Ovary (tissue), 9 donors: ENCODE results near the gene ABHD17B. TPM values are rescaled to one million over a fixed set of nuclear protein-coding genes. Genes with fewer than 3 reads are reported as not detected.

ENCODE experiments used
- DNase-seq, 5 donors: peaks; one replicate each; pipeline ENCODE4 v3.0.0-alpha.2; 2019 to 2020
- H3K27ac ChIP-seq, 2 donors: fragments of 200-600 bp; one replicate each; pipeline versions ENCODE4 v1.5.1 to v1.8.0; 2019 to 2022
- H3K27me3 ChIP-seq: fragments of 200-600 bp; one replicate; pipeline ENCODE4 v1.8.0; 2022
- H3K36me3 ChIP-seq: fragments of 200-600 bp; sonication (generic); one replicate; pipeline ENCODE4 v1.5.1; 2019
- H3K4me1 ChIP-seq: one replicate; pipeline ENCODE4 v1.8.1; 2013; ENCODE audit warnings: mild to moderate bottlenecking, moderate library complexity; ENCODE audit not compliant: insufficient read depth
- H3K4me3 ChIP-seq: fragments of 200-600 bp; sonication (generic); one replicate; pipeline ENCODE4 v1.5.1; 2017
- H3K9me3 ChIP-seq, 2 donors: fragments of 200-600 bp in 1 of 2; sonication (generic) in 1 of 2; one replicate each; pipeline versions ENCODE4 v1.5.1 to v1.8.1; 2013 to 2019; ENCODE audit warnings: mild to moderate bottlenecking in 1 of 2, moderate library complexity in 1 of 2
- CTCF ChIP-seq, 3 donors: fragments of 450-650 bp in 2 of 3; fragments of 200-600 bp in 1 of 3; IDR thresholded peaks; one replicate each; pipeline versions ENCODE4 v1.5.1 to v1.8.0; 2016 to 2022; ENCODE audit warnings: antibody characterized with exemption in 3 of 3, mild to moderate bottlenecking in 1 of 3
- EP300 ChIP-seq: sonication (generic); formaldehyde crosslinking; IDR thresholded peaks from one replicate; pipeline ENCODE4 v1.6.1; 2017; ENCODE audit warnings: antibody characterized with exemption
- POLR2A ChIP-seq: fragments of 450-650 bp; IDR thresholded peaks from one replicate; pipeline ENCODE4 v1.6.1; 2017; ENCODE audit warnings: antibody characterized with exemption, mild to moderate bottlenecking, moderate library complexity
- WGBS, 3 donors: extraction: QIAGEN DNeasy Blood & Tissue Kit in 1 of 3; methylation state at CpG; one replicate each; pipeline versions ENCODE4 v1.1.5 to v1.1.7; 2013 to 2017; 5-methylcytosine and 5-hydroxymethylcytosine counted together
- intact Hi-C, 4 donors: fragments of 100-400 bp; cut with DNase I; formaldehyde crosslinking; loops; one replicate each; pipeline versions ENCODE4 v1.11.0 to v1.15.1; 2022 to 2023
- polyA plus RNA-seq, 2 donors: library from polyadenylated mRNA; stranded (reverse); fragments of 200-250 nt in 1 of 2; fragments of 350-450 nt in 1 of 2; fragmentation: Illumina TruSeq in 1 of 2; extraction: RNeasy Lipid Tissue Mini Kit (QIAGEN cat#74804) in 1 of 2; gene quantifications; one replicate each; pipeline ENCODE4 v1.2.3, GENCODE V29; 2013 to 2014
- total RNA-seq, 7 donors: library from RNA; depleted of rRNA in 2 of 7; stranded (reverse); fragments of >200 nt in 2 of 7; fragmentation: NEBNext Ultra II Directional in 3 of 7; extraction: Animal tissue kit (Norgen Biotek cat#: 25700) in 3 of 7; gene quantifications; one replicate each; pipeline versions ENCODE4 v1.1.0 to v1.2.4, GENCODE V29; 2016 to 2023
- donor health status: DM: no; HTN: no; CAD: no; lungs with moderate emphysema.
- donor health status: DM: no; HTN: no; CAD: no.
- donor health status: Bipolar disorder and iron deficiency.
- donor health status: DM: yes; HTN: yes; CAD: no.
- donor health status: DM: no; HTN: no; CAD: no.
- donor health status: DM: yes; HTN: yes; CAD: no.

ABHD17B gene
- total and polyA plus RNA-seq, 9 donors = 9.8 to 17.8 (median 14.8) TPM

- Histone ChIP-seq H3K9me3 (no peaks in the 10 kb centered on the region), H3K4me1 (no peaks in the 10 kb centered on the region)
- TF ChIP-seq EP300 = no peak
- no peak for TF ChIP-seq CTCF (IDR thresholded peaks at IDR 0.05)
- no peak for TF ChIP-seq POLR2A
These were observed 60.0 kb downstream of the ABHD17B start for GRCh38 chr9:71850996-71851395.

GRCh38 chr9:71847892-71848291 lies 63.1 kb downstream of the ABHD17B start:
- intact Hi-C loops = no loop called here
- WGBS, 3 donors = 74 to 83% (median 81%) methylated on average over 2 of the region's 2 CpGs
- no peaks in the 10 kb centered on the region for H3K27me3 ChIP-seq

More at GRCh38 chr9:71850996-71851395, 60.0 kb downstream of the ABHD17B start:
- no peak for DNase-seq
- Histone ChIP-seq H3K27me3 (no peaks in the 10 kb centered on the region), H3K4me3 (no peak overlapping the region), H3K27ac (no peak overlapping the region), H3K36me3 (no peaks in the 10 kb centered on the region)
- intact Hi-C loops = no loop called here

DNA sequence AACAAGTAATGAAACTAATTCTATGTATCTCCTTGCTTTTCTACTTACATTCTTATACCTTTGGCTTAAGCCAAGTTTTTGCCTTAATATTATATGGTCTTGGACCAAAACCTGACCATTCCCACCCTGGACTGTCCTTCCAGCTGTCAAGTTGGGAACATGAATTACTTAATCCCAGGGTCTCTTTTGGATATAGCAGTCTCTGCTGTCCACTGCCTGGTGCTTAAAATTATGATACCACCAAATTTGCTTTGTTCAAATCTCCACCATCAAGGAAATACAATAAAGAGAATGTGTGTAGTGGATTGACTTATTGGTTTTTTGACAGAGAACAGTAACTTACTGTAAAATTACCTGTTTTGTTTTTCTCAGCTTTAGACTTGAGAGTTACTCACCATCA lies 66.2 kb downstream of the ABHD17B start:
- DNase-seq = no peak
- no peaks in the 10 kb centered on the region for H3K4me1 ChIP-seq
- H3K27ac ChIP-seq = no peak overlapping the region
- H3K36me3 ChIP-seq = no peaks in the 10 kb centered on the region
- no peaks in the 10 kb centered on the region for H3K9me3 ChIP-seq
- intact Hi-C loops = no loop called here
- H3K27me3 ChIP-seq = no peaks in the 10 kb centered on the region
- TF ChIP-seq CTCF (IDR thresholded peaks at IDR 0.05) (no peak), POLR2A (no peak), EP300 (no peak)
- H3K4me3 ChIP-seq = no peak overlapping the region

More at GRCh38 chr9:71847892-71848291, 63.1 kb downstream of the ABHD17B start:
- no peaks in the 10 kb centered on the region for H3K36me3 ChIP-seq
- H3K27ac ChIP-seq = no peak overlapping the region
- TF ChIP-seq CTCF (IDR thresholded peaks at IDR 0.05) = no peak
- no peak for TF ChIP-seq EP300
- no peak for TF ChIP-seq POLR2A
- no peaks in the 10 kb centered on the region for H3K4me1 ChIP-seq
- no peak for DNase-seq
- no peak overlapping the region for H3K4me3 ChIP-seq
- no peaks in the 10 kb centered on the region for H3K9me3 ChIP-seq

GRCh38 chr9:71839668-71840067 lies 71.3 kb downstream of the ABHD17B start:
- intact Hi-C loops = loop anchor here in 1 of 4 donors (5.0 kb wide), 1 partner anchor 1217 kb away; no protein-coding TSS in a partner anchor
- H3K27me3 ChIP-seq = no peaks in the 10 kb centered on the region
- H3K36me3 ChIP-seq = no peaks in the 10 kb centered on the region
- WGBS, 3 donors = 77 to 83% (median 79%) methylated on average over 5 of the region's 5 CpGs
- no peak for DNase-seq
- H3K9me3 ChIP-seq = no peaks in the 10 kb centered on the region
- no peaks in the 10 kb centered on the region for H3K4me1 ChIP-seq
- no peak overlapping the region for H3K27ac ChIP-seq
- no peak overlapping the region for H3K4me3 ChIP-seq
- TF ChIP-seq CTCF (IDR thresholded peaks at IDR 0.05) (no peak), EP300 (no peak), POLR2A (no peak)
